C4-2B (cell line): ENCODE measurements around the gene GPALPP1.

Source experiments
- CTCF ChIP-seq: fragments of 450-650 bp; conservative IDR thresholded peaks from 2 replicates; pipeline ENCODE4 v1.5.1; 2017; ENCODE audit warnings: mild to moderate bottlenecking
- ZFX ChIP-seq: fragments of 450-650 bp; IDR thresholded peaks from 2 replicates; pipeline ENCODE4 v1.6.1; 2017

GRCh38 chr13:45048890-45049407 is 59.6 kb downstream of the GPALPP1 start:
- no peak for TF ChIP-seq CTCF
- no peak for TF ChIP-seq ZFX
